T-helper 1 cell treated with Interleukin-12 subunit alpha and Interleukin-12 subunit beta and Interleukin-4 antibody, amounts not matched to agents 30 μg/mL and 1 μg/mL, for 36 hours (primary cell): ENCODE results near the gene IMPACT.

Experiments used
- H3K27ac Mint-ChIP-seq: one replicate; pipeline ENCODE4 v1.8.0; 2021; ENCODE audit warnings: mild to moderate bottlenecking, mixed read lengths
- H3K27me3 Mint-ChIP-seq: one replicate; pipeline ENCODE4 v1.8.0; 2021; ENCODE audit warnings: low read depth, mixed read lengths
- H3K36me3 Mint-ChIP-seq: one replicate; pipeline ENCODE4 v1.8.0; 2021; ENCODE audit warnings: low read depth, mixed read lengths
- H3K4me1 Mint-ChIP-seq: one replicate; pipeline ENCODE4 v1.8.0; 2021; ENCODE audit warnings: low read depth, mixed read lengths
- H3K4me3 Mint-ChIP-seq: one replicate; pipeline ENCODE4 v1.8.0; 2021; ENCODE audit warnings: mild to moderate bottlenecking, moderate library complexity, mixed read lengths
- H3K9me3 Mint-ChIP-seq: one replicate; pipeline ENCODE4 v1.8.0; 2021; ENCODE audit warnings: mixed read lengths

The IMPACT gene

GRCh38 chr18:24446953-24447538 is 20.6 kb downstream of the IMPACT start:
- Mint-ChIP-seq H3K4me1 (peaks cover 6% of the 10 kb centered on the region), H3K4me3 (no peak overlapping the region), H3K36me3 (peaks cover 19% of the 10 kb centered on the region), H3K27me3 (no peaks in the 10 kb centered on the region), H3K27ac (no peak overlapping the region), H3K9me3 (no peaks in the 10 kb centered on the region)

- Mint-ChIP-seq H3K36me3 (peaks cover 19% of the 10 kb centered on the region), H3K4me1 (peaks cover 6% of the 10 kb centered on the region), H3K4me3 (no peak overlapping the region), H3K27me3 (no peaks in the 10 kb centered on the region), H3K27ac (no peak overlapping the region), H3K9me3 (no peaks in the 10 kb centered on the region)
Observed at GRCh38 chr18:24447961-24448360, 21.5 kb downstream of the IMPACT start.

GRCh38 chr18:24456549-24456948 is 30.1 kb downstream of the IMPACT start:
- Mint-ChIP-seq H3K4me3 (no peak overlapping the region), H3K36me3 (peaks cover 3% of the 10 kb centered on the region), H3K4me1 (peaks cover 5% of the 10 kb centered on the region), H3K27me3 (no peaks in the 10 kb centered on the region), H3K27ac (no peak overlapping the region), H3K9me3 (peaks cover 3% of the 10 kb centered on the region)

- H3K36me3 Mint-ChIP-seq = peaks cover 5% of the 10 kb centered on the region
- no peak overlapping the region for H3K4me3 Mint-ChIP-seq
- peaks cover 17% of the 10 kb centered on the region for H3K4me1 Mint-ChIP-seq
- peaks cover 3% of the 10 kb centered on the region for H3K9me3 Mint-ChIP-seq
- H3K27ac Mint-ChIP-seq = no peak overlapping the region
- H3K27me3 Mint-ChIP-seq = no peaks in the 10 kb centered on the region
Observed at GRCh38 chr18:24459772-24460171, 33.3 kb downstream of the IMPACT start.

DNA sequence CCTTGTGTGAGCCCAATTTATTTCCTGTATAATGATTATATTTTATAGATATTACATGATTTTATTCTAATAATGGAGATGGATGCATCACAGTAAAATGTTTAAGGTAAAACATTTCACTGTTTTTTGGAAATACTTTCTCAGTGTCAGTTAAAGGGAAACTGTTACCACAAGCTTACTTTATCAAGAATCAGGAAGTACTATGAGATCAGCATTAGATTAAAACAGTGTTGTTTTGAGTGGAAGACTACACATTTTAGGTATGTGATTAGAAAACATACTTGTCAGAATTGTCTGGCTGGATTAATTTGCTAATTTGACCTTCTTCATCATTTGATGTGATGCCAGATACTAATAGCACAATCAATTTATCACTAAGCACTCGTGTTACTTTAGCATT is 33.9 kb downstream of the IMPACT start, which contains the start of gene HRH4:
Gene HRH4 (plus strand): TSS at position 250 of the 400 bp plus-strand sequence. CDS start 92 bp downstream, at position 342.
- Mint-ChIP-seq H3K4me3 (peak within 1 kb of the TSS; percentile 10), H3K4me1 (peaks cover 17% of the 10 kb centered on the region), H3K27ac (no peak within 1 kb of the TSS), H3K9me3 (peaks cover 3% of the 10 kb centered on the region), H3K36me3 (peaks cover 1% of the 10 kb centered on the region), H3K27me3 (peaks cover 5% of the 10 kb centered on the region)

DNA sequence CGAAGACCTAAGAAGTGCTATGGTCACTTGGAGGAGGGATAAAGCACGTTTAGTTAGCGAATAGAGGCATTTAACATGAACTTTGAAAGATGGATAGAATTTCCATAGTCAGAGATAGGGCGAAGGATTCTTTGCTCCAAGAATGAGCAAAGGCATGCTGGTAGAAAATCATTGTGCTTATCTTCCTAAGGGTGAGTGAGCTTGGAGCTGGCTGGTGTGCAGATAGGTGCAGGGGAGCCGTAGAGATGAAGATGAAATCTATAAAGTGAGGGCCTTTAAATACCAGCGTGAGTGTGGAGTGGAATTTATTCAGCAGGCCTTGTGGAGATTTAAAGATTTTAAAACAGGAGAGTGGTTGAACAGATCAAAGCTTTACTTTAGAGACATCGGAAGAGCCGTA is 35.5 kb downstream of the IMPACT start:
- Mint-ChIP-seq H3K27me3 (peaks cover 7% of the 10 kb centered on the region), H3K36me3 (peaks cover 1% of the 10 kb centered on the region), H3K9me3 (peaks cover 3% of the 10 kb centered on the region), H3K27ac (no peak overlapping the region), H3K4me3 (no peak overlapping the region), H3K4me1 (peaks cover 17% of the 10 kb centered on the region)

- Mint-ChIP-seq H3K27me3 (peaks cover 7% of the 10 kb centered on the region), H3K9me3 (no peaks in the 10 kb centered on the region), H3K36me3 (peaks cover 1% of the 10 kb centered on the region), H3K4me3 (no peak overlapping the region), H3K27ac (no peak overlapping the region), H3K4me1 (peaks cover 17% of the 10 kb centered on the region)
Observed at GRCh38 chr18:24462838-24463775, 36.6 kb downstream of the IMPACT start.

DNA sequence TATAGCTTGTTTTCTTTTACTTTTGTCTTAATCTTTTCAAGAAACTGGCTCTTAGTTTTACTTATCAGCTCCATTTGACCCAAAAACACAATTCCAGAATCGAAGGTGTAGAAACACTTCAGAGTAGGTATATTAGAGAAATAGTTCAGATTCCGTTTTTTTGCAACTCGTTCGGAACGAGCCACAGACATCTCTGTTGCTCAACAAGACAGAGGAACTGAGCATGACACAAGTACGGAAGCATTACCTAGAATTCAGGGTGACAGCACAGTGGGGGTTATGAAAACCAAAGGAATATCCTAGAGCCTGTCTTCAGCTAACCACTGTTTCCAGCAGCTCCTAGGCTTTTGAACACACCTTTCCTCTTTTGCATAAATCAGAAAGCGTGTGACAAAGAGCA is 39.0 kb downstream of the IMPACT start:
- H3K36me3 Mint-ChIP-seq = peaks cover 1% of the 10 kb centered on the region
- no peak overlapping the region for H3K27ac Mint-ChIP-seq
- H3K9me3 Mint-ChIP-seq = no peaks in the 10 kb centered on the region
- H3K4me3 Mint-ChIP-seq = no peak overlapping the region
- peaks cover 7% of the 10 kb centered on the region for H3K27me3 Mint-ChIP-seq
- H3K4me1 Mint-ChIP-seq = peaks cover 16% of the 10 kb centered on the region

DNA sequence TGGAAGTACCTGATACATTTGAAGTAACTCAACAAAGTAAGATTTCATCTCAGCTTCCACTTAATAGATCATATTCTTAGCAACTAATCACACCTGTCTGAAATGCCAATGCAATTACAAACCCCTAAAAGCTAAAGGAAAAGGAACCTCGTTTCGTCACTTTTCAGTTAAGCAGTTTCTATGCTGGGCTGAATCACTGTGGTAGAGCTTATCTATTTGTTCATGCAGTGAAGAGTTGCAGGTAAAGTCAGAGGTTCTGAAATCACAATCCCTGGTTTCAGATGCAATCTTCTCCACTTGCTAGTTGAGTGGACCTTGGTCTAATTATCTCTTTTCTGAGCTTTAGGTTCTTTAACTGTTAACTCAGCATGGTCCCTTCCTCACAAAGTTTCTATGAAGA is 40.3 kb downstream of the IMPACT start:
- Mint-ChIP-seq H3K27me3 (peaks cover 7% of the 10 kb centered on the region), H3K9me3 (no peaks in the 10 kb centered on the region), H3K4me1 (peaks cover 11% of the 10 kb centered on the region), H3K27ac (no peak overlapping the region), H3K36me3 (peaks cover 1% of the 10 kb centered on the region), H3K4me3 (no peak overlapping the region)

DNA sequence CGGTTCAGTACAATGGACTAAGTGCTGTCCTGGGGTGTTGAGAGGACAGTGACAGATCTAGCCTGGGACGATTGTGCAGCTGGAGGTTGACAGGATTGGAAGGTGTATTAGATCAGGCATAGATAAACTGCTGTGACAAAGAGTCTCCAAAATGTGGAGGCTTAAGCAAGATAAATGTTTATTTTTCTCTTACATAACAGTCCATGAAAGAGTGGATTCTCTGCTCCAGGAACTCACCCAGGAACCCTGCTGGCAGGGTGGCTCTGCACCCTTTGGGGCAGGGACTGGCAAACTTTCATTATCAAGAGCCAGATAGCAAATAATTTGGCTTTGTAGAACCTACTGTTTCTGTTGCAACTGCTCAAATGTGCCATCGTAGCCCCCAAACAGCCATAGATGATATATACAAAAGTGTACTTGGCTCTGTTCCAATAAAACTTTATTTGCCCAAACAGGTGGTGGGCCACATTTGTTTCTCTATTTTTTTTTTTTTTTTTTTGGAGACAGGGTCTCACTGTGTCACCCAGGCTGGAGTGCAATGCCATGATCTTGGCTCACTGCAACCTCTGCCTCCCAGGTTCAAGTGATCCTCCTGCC is 43.6 kb downstream of the IMPACT start:
- Mint-ChIP-seq H3K4me1 (no peaks in the 10 kb centered on the region), H3K9me3 (no peaks in the 10 kb centered on the region), H3K36me3 (no peaks in the 10 kb centered on the region), H3K27ac (no peak overlapping the region), H3K27me3 (peaks cover 8% of the 10 kb centered on the region), H3K4me3 (no peak overlapping the region)

DNA sequence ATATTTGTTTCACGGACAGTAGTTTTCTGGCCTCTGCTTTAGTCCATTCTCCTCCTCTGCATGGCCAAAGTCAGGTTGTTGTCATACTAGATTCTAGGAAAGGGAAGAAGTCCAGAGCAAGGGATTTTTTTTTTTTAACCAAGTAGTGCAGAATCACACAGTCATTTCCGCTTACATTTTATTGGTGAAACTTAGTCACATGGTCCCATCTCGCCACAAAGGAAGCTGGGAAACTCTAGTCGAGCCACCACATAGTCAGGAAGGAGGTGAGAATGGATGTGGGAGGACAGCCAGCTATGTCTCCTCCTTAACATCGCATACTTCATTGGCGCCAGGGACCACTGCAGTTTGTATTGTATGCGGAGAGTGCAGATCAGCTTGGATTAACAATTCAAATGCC is 44.3 kb downstream of the IMPACT start:
- Mint-ChIP-seq H3K27ac (no peak overlapping the region), H3K4me3 (no peak overlapping the region), H3K27me3 (peaks cover 4% of the 10 kb centered on the region), H3K9me3 (no peaks in the 10 kb centered on the region), H3K4me1 (no peaks in the 10 kb centered on the region), H3K36me3 (no peaks in the 10 kb centered on the region)

- H3K9me3 Mint-ChIP-seq = no peaks in the 10 kb centered on the region
- H3K36me3 Mint-ChIP-seq = no peaks in the 10 kb centered on the region
- H3K27ac Mint-ChIP-seq = no peak overlapping the region
- H3K4me1 Mint-ChIP-seq = no peaks in the 10 kb centered on the region
- H3K4me3 Mint-ChIP-seq = no peak overlapping the region
- H3K27me3 Mint-ChIP-seq = peaks cover 13% of the 10 kb centered on the region
Observed at GRCh38 chr18:24472591-24472990, 46.1 kb downstream of the IMPACT start.

DNA sequence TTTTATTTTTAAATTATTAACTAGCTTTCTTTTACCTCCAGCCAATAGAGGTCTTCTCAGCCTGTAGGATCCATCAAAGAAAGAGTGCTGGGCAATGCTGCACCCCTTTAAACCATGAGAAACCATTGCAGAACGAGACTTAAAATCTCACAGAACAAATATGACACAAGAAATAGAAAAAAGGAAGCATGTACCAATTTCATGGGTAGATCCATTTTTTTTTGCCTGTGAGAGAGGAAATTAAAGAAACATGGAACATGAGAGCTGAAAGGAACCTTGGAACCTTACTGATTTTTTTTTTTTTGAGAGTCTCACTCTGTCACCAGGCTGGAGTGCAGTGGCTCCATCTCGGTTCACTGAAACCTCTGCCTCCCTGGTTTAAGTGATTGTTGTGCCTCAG is 47.9 kb downstream of the IMPACT start:
- H3K27me3 Mint-ChIP-seq = peaks cover 19% of the 10 kb centered on the region
- no peak overlapping the region for H3K27ac Mint-ChIP-seq
- no peaks in the 10 kb centered on the region for H3K9me3 Mint-ChIP-seq
- no peaks in the 10 kb centered on the region for H3K4me1 Mint-ChIP-seq
- no peaks in the 10 kb centered on the region for H3K36me3 Mint-ChIP-seq
- H3K4me3 Mint-ChIP-seq = no peak overlapping the region

DNA sequence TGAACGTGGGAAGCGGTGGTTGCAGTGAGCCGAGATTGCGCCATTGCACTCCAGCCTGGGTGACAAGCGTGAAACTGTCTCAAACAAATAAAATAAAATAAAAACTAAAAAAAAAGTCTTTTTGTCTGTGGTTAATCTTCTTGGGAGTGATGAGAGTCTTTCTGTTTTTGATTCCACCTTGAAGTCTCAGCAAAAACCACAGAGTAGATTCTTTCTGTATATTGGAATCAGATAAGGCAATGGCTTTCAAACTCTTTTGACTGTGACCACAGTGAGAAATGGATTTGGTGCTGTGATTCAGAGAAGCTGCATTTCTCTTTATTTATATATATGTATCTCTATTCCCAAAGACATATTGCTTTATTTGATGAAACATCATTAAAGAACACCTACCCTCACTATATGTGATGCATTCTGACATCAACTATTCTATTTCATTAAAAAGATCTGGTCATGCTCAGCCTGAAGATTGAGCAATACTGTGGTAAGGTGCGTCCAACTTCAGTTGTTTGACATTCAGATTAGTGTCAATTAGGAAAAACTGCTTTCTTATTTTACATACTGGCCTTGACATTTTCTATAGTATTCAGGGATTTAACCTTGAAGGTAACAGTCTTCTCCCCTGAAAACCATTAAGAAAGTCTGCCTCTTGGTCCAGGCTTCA is 49.6 kb downstream of the IMPACT start:
- Mint-ChIP-seq H3K36me3 (no peaks in the 10 kb centered on the region), H3K27ac (no peak overlapping the region), H3K4me3 (no peak overlapping the region)

More for the DNA sequence above, 49.6 kb downstream of the IMPACT start:
- Mint-ChIP-seq H3K4me1 (no peaks in the 10 kb centered on the region), H3K9me3 (peaks cover 3% of the 10 kb centered on the region), H3K27me3 (peaks cover 28% of the 10 kb centered on the region)
